NCI-H2227 (cell line): ENCODE results near the gene PPM1M.

ENCODE experiments used
- DNase-seq: peaks from one replicate; lab custom pipeline; 2025; ENCODE audit not compliant: unreplicated experiment; lab: John Stamatoyannopoulos, UW

PPM1M gene

GRCh38 chr3:52230461-52230860 lies 15.1 kb upstream of the PPM1M start:
- DNase-seq = no peak

- DNase-seq = no peak
Measured at GRCh38 chr3:52230889-52231499, 14.6 kb upstream of the PPM1M start.

GRCh38 chr3:52231502-52232278 lies 13.9 kb upstream of the PPM1M start:
- DNase-seq = peak; percentile 44

GRCh38 chr3:52232279-52233107 lies 13.1 kb upstream of the PPM1M start:
- DNase-seq = no peak

- DNase-seq = no peak
Measured at GRCh38 chr3:52233108-52233591, 12.4 kb upstream of the PPM1M start.

- DNase-seq = no peak
Measured at GRCh38 chr3:52233968-52234367, 11.6 kb upstream of the PPM1M start.

GRCh38 chr3:52234516-52235447 lies 10.8 kb upstream of the PPM1M start:
- DNase-seq = no peak

- no peak for DNase-seq
Measured at GRCh38 chr3:52236424-52236886, 9.1 kb upstream of the PPM1M start.

- no peak for DNase-seq
Measured at GRCh38 chr3:52237006-52237656, 8.4 kb upstream of the PPM1M start.

GRCh38 chr3:52237657-52238172 lies 7.8 kb upstream of the PPM1M start:
- no peak for DNase-seq

GRCh38 chr3:52238193-52238760 lies 7.3 kb upstream of the PPM1M start:
- DNase-seq = no peak

- peak; percentile 80 for DNase-seq
Measured at GRCh38 chr3:52238761-52239701, 6.5 kb upstream of the PPM1M start, which contains the start of gene TWF2. TSS of gene TWF2 (minus strand) at chr3:52239158. CDS start at chr3:52239016, 142 bp downstream.

GRCh38 chr3:52240059-52240885 lies 5.3 kb upstream of the PPM1M start:
- DNase-seq = peak; percentile 41

GRCh38 chr3:52240886-52241370 lies 4.6 kb upstream of the PPM1M start:
- no peak for DNase-seq

- no peak for DNase-seq
Measured at GRCh38 chr3:52242039-52242438, 3.5 kb upstream of the PPM1M start.

GRCh38 chr3:52243791-52244628 lies 1.5 kb upstream of the PPM1M start:
- DNase-seq = no peak
